Esophagus muscularis mucosa (tissue), 4 donors: ENCODE measurements around the gene USP27X. TPM values are rescaled to one million over a fixed set of nuclear protein-coding genes. Genes with fewer than 3 reads are reported as not detected.

Source experiments
- DNase-seq: peaks from one replicate; pipeline ENCODE4 v3.0.0-alpha.2; 2017; ENCODE audit errors: extremely low spot score
- H3K27ac ChIP-seq, 4 donors: fragments of 200-600 bp; sonication (generic); replicated peaks in 1 of 4; 1 replicate in 3 of 4; 2 replicates in 1 of 4; pipeline ENCODE4 v1.5.1; 2016 to 2019; ENCODE audit warnings: mild to moderate bottlenecking in 1 of 4
- H3K27me3 ChIP-seq, 4 donors: fragments of 200-600 bp; sonication (generic); one replicate each; pipeline versions ENCODE4 v1.5.1 to v1.6.0; 2016 to 2019
- H3K36me3 ChIP-seq, 4 donors: fragments of 200-600 bp; sonication (generic); one replicate each; pipeline ENCODE4 v1.5.1; 2016 to 2019
- H3K4me1 ChIP-seq, 4 donors: fragments of 200-600 bp; sonication (generic); one replicate each; pipeline ENCODE4 v1.5.1; 2016 to 2019
- H3K4me3 ChIP-seq, 4 donors: fragments of 200-600 bp; sonication (generic); 1 replicate in 2 of 4; 2 replicates in 2 of 4; pipeline ENCODE4 v1.5.1; 2016 to 2019; ENCODE audit warnings: mild to moderate bottlenecking in 4 of 4, moderate library complexity in 1 of 4
- H3K9me3 ChIP-seq, 4 donors: fragments of 200-600 bp; sonication (generic); 1 replicate in 3 of 4; 2 replicates in 1 of 4; pipeline ENCODE4 v1.5.1; 2016 to 2019
- EP300 ChIP-seq: sonication (generic); formaldehyde crosslinking; IDR thresholded peaks from one replicate; pipeline ENCODE4 v1.6.1; 2017; ENCODE audit warnings: antibody characterized with exemption
- POLR2A ChIP-seq: fragments of 450-650 bp; IDR thresholded peaks from one replicate; pipeline ENCODE4 v1.6.1; 2017; ENCODE audit warnings: antibody characterized with exemption, moderate library complexity, mild to moderate bottlenecking, low read depth
- POLR2AphosphoS5 ChIP-seq, 2 donors: sonication (generic); formaldehyde crosslinking; IDR thresholded peaks; one replicate each; pipeline ENCODE4 v1.6.1; 2017; ENCODE audit warnings: antibody characterized with exemption in 2 of 2
- WGBS: methylation state at CpG from one replicate; pipeline ENCODE4 v1.1.5; 2018; 5-methylcytosine and 5-hydroxymethylcytosine counted together
- intact Hi-C: fragments of 100-400 bp; cut with DNase I; formaldehyde crosslinking; loops from one replicate; pipeline ENCODE4 v1.15.1; 2023
- total RNA-seq, 4 donors: library from RNA; depleted of rRNA; stranded (reverse); fragments of >200 nt; gene quantifications; one replicate each; pipeline versions ENCODE4 v1.1.0 to v1.2.1, GENCODE V29; 2016
- TF ChIP-seq, protein P1 (sequence below), 3 experiments: fragments of 200-600 bp in 2 of 3; fragments of 450-650 bp in 1 of 3; sonication (generic) in 2 of 3; IDR thresholded peaks; one replicate each; pipeline ENCODE4 v1.5.1; 2017 to 2019; ENCODE audit warnings: antibody characterized with exemption in 3 of 3, mild to moderate bottlenecking in 2 of 3, moderate library complexity in 1 of 3

Gene USP27X
- total RNA-seq, 4 donors from 2014 or later = 2.9 to 5.2 (median 4.5) TPM

DNA sequence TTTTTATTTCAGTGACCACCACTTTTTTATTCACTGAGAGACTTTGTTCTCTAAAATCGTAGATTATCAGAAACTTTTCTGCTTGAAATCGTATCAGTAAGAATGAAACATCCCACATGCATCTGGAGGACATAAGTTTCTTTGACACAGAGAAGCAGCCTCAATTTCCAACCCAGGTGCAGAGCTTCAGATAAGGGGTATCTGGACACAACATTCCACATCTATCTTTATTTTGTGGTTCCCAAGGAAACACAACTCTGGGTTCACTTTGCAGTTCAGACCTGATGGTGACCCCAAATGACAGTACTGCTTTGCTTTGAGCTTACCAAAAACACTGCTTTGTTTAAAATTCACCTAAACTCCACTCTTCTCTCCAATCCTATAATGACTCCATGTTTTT lies 41.8 kb downstream of the USP27X start:
- no peak overlapping the region for H3K4me3 ChIP-seq
- 74% methylated on average over 2 of the region's 2 CpGs for WGBS
- DNase-seq = no peak
- intact Hi-C loops = no loop called here
- H3K27ac ChIP-seq = no peak overlapping the region
- H3K4me1 ChIP-seq = peaks cover 7 to 19% (median 11%) of the 10 kb centered on the region in 4 donors
- peaks cover 0 to 4% (median 0%) of the 10 kb centered on the region in 4 donors for H3K9me3 ChIP-seq
- no peaks in the 10 kb centered on the region for H3K36me3 ChIP-seq
- H3K27me3 ChIP-seq = no peaks in the 10 kb centered on the region
- TF ChIP-seq EP300 (no peak), POLR2AphosphoS5 (IDR thresholded peaks at IDR 0.05) (no peak), POLR2A (no peak)
- TF ChIP-seq, protein P1, sequence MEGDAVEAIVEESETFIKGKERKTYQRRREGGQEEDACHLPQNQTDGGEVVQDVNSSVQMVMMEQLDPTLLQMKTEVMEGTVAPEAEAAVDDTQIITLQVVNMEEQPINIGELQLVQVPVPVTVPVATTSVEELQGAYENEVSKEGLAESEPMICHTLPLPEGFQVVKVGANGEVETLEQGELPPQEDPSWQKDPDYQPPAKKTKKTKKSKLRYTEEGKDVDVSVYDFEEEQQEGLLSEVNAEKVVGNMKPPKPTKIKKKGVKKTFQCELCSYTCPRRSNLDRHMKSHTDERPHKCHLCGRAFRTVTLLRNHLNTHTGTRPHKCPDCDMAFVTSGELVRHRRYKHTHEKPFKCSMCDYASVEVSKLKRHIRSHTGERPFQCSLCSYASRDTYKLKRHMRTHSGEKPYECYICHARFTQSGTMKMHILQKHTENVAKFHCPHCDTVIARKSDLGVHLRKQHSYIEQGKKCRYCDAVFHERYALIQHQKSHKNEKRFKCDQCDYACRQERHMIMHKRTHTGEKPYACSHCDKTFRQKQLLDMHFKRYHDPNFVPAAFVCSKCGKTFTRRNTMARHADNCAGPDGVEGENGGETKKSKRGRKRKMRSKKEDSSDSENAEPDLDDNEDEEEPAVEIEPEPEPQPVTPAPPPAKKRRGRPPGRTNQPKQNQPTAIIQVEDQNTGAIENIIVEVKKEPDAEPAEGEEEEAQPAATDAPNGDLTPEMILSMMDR (IDR thresholded peaks at IDR 0.05) = no peak

DNA sequence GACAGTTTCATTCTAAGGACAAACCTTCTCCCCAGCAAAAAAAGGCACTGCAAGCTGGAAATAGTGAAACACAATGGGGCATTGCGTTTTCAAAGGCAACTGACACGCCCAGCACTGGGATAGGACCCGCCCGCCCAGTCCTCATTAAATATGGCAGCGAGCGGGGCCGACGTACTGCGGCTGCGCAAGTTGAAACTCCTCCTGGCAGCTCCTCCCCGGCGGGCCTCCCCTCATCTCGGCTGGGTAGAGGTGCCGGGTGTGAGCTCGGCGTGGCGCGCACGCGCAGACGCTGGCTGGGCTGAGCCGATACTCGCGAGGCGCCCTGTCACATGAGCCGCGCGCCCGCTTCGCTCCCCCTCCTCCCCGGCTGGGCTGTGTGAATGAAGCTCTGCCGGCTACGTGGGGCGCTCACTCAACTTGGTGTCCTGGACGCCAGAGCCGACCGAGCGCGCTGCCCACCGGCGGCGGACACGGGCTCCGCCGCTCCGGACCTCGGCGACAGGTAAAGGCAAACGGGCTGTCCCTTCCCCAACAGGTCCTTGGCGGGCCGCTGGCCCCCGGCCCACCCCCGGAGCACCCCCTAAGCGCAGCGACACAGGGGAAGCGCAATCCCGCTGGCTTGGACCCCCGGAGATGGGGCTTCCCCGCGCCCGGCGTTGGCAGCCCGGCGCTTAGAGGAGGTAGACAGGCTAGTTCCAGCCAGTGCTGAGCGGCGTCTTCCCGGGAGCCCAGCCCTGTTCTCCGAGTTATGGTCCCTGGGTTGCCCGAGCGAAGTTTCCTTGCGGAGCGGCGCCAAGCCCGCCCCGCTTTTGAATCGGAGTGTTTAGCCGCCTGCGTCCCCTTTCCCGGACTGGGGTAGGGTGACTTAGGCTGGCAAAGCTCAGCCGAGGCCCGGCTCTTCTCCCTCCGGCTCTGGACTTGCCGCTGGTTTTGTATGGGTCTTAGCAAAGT lies 43.3 kb downstream of the USP27X start, which contains the start of gene CLCN5:
CLCN5 (plus strand) TSS at position 306 of the 951 bp plus-strand sequence. CDS start 2,703 bp downstream, outside the sequence.
- peak; percentile 96 for DNase-seq
- Histone ChIP-seq H3K27ac (peak within 1 kb of the TSS; percentile 83 to 86 (median 84)), H3K36me3 (no peaks in the 10 kb centered on the region), H3K27me3 (no peaks in the 10 kb centered on the region), H3K9me3 (peaks cover 0 to 4% (median 0%) of the 10 kb centered on the region in 4 donors), H3K4me3 (peak within 1 kb of the TSS; percentile 72 to 75 (median 73)), H3K4me1 (peaks cover 7 to 19% (median 11%) of the 10 kb centered on the region in 4 donors)
- 30% methylated on average over 20 of the region's 83 CpGs for WGBS
- intact Hi-C loops = no loop called here
- TF ChIP-seq, protein P1 (IDR thresholded peaks at IDR 0.05) = peak in 1 of 3 experiments; percentile 10
- TF ChIP-seq POLR2A (no peak), POLR2AphosphoS5 (IDR thresholded peaks at IDR 0.05) (peak; percentile 70 to 88), EP300 (no peak)

DNA sequence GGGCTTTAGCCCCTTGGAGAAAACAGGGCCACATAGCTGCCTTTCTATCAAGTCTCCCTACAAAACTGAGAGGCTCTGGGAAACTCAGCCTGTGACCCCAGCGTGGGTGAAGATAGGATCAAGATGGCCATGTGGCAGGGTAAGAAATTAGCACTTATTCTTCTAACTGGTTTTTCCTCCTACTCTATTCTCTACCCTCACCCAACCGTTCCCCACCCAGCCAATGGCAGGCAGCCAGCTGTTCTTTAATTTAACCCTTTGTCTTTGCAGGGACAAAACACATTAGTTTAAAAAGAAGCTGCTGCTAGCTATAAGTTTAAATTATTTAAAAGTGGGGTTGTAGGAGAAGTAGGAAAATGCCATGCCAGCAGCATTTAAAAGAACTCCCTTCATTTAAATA lies 45.9 kb downstream of the USP27X start:
- no peak for TF ChIP-seq EP300
- TF ChIP-seq POLR2A = no peak
- no peak for TF ChIP-seq POLR2AphosphoS5 (IDR thresholded peaks at IDR 0.05)
- TF ChIP-seq, protein P1 (IDR thresholded peaks at IDR 0.05) = no peak
- no peaks in the 10 kb centered on the region for H3K36me3 ChIP-seq
- intact Hi-C loops = no loop called here
- peaks cover 0 to 4% (median 0%) of the 10 kb centered on the region in 4 donors for H3K9me3 ChIP-seq
- no peak overlapping the region for H3K27ac ChIP-seq
- peaks cover under 1 to 10% (median 5%) of the 10 kb centered on the region in 4 donors for H3K4me1 ChIP-seq
- H3K27me3 ChIP-seq = no peaks in the 10 kb centered on the region
- 43% methylated on average over 2 of the region's 2 CpGs for WGBS
- H3K4me3 ChIP-seq = no peak overlapping the region
- no peak for DNase-seq

DNA sequence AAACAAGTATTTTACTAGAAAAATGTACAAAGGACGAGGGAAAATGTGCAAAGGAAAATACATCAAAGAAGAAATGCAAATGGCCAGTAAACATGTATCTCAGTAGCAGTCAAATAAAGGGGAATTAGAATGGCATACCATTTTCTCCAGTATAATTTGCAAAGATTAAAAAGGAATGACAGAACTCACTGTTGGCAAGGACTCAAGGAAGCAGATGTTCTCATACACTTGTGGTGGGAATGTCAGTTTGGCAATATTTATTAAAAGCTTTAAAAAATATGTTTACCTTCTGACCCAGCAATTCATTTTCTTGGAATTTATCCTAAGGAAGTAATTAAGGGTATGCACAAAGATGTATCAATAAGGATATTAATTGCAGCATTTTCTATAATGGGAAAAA lies 50.8 kb downstream of the USP27X start:
- no peaks in the 10 kb centered on the region for H3K4me1 ChIP-seq
- H3K36me3 ChIP-seq = no peaks in the 10 kb centered on the region
- DNase-seq = no peak
- 22% methylated on average over 1 of the region's 1 CpG for WGBS
- TF ChIP-seq, protein P1 (IDR thresholded peaks at IDR 0.05) = no peak
- TF ChIP-seq POLR2AphosphoS5 (IDR thresholded peaks at IDR 0.05) (no peak), EP300 (no peak), POLR2A (no peak)
- H3K4me3 ChIP-seq = no peak overlapping the region
- H3K9me3 ChIP-seq = no peaks in the 10 kb centered on the region
- no peak overlapping the region for H3K27ac ChIP-seq
- intact Hi-C loops = no loop called here
- no peaks in the 10 kb centered on the region for H3K27me3 ChIP-seq

Other genes starting within 250 kb of the USP27X start
- gene PAGE1, start 183.5 kb upstream of the USP27X start, total RNA-seq = not detected
- 1 to 10 TPM in 3 of 4 donors, not detected in 1; 1.4 to 4.2 (median 2.1) TPM for gene PAGE4, start 50.2 kb upstream of the USP27X start, total RNA-seq
- 1 to 10 TPM; 2.7 to 4.4 (median 3.6) TPM for gene CLCN5, start 43.1 kb downstream of the USP27X start, total RNA-seq